Measurements from ENCODE around the gene FAR2. TPM values are rescaled to one million over a fixed set of nuclear protein-coding genes. Genes with fewer than 3 reads are reported as not detected.

Gene FAR2
- total and polyA plus RNA-seq, 4 donors = 0.81 to 7.6 (median 3.1) TPM

GRCh38 chr12:29228474-29229157 is 79.5 kb downstream of the FAR2 start:
- no peaks in the 10 kb centered on the region for H3K4me1 ChIP-seq (ENCODE audit: control insufficient read depth in 4 of 4, insufficient read depth in 4 of 4, low read length in 3 of 4)
- WGBS = 72% methylated on average over 9 of the region's 9 CpGs
- H3K9ac ChIP-seq (ENCODE audit: low read depth in 1 of 2, low read length in 2 of 2) = no peak overlapping the region

More at GRCh38 chr12:29228474-29229157, 79.5 kb downstream of the FAR2 start:
- DNase-seq (ENCODE audit: low spot score) = no peak
- Histone ChIP-seq H3K27ac (ENCODE audit: low read depth in 1 of 2, low read length in 2 of 2) (no peak overlapping the region), H3K36me3 (ENCODE audit: control insufficient read depth in 4 of 4, insufficient read depth in 3 of 4, low read depth in 1 of 4, low read length in 3 of 4) (no peaks in the 10 kb centered on the region), H3K9me3 (ENCODE audit: control insufficient read depth in 4 of 4, low read length in 3 of 4) (no peaks in the 10 kb centered on the region), H3K4me3 (ENCODE audit: low read depth in 1 of 3, low read length in 3 of 3) (no peak overlapping the region), H3K27me3 (ENCODE audit: control insufficient read depth in 4 of 4, insufficient read depth in 4 of 4, low read length in 3 of 4) (peaks cover 0 to 5% (median 0%) of the 10 kb centered on the region in 4 donors)
- TF ChIP-seq HNF4A (conservative IDR thresholded peaks at IDR 0.05) = no peak
- no peak for TF ChIP-seq SP1 (IDR thresholded peaks at IDR 0.05)
- no peak for TF ChIP-seq REST (IDR thresholded peaks at IDR 0.05)
- TF ChIP-seq CTCF (IDR thresholded peaks at IDR 0.05; ENCODE audit: low read depth, low read length, missing input control) = no peak
- TF ChIP-seq ZBTB33 (IDR thresholded peaks at IDR 0.05) = no peak
- no peak for TF ChIP-seq MAX (IDR thresholded peaks at IDR 0.05)
- no peak for TF ChIP-seq YY1 (IDR thresholded peaks at IDR 0.05)
